Hair follicular keratinocyte (primary cell): ENCODE data around the gene TMEM89. TPM values are rescaled to one million over a fixed set of nuclear protein-coding genes. Genes with fewer than 3 reads are reported as not detected.

Experiments used
- total RNA-seq: library from RNA; depleted of rRNA; stranded (reverse); fragments of >200 nt; gene quantifications from 2 replicates; pipeline ENCODE4 v1.2.3, GENCODE V29; 2015

The TMEM89 gene
- not detected in 2 replicates for total RNA-seq

DNA sequence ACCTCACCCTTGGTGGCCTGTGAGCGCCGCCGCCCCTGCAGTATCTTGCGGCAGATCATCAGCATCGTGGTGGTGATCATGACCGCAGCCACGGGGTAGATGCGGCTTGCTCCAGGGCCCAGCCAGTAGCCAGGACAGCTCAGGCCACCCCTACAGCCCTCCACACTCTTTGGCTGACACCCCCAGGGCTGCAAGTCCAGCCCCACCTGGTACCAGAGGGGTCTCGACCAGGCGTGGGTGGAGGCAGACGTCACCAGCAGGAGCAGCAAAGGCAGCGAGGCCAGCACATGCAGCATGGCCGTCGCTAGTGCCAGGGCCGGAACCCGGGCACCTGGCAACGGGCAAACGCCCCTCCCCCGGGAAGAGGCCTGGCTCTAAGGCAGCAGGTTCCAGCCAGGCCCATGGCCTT lies at the start of gene TMEM89:
Gene TMEM89 (minus strand): TSS at position 309 of the 409 bp plus-strand sequence. CDS start 13 bp downstream, at position 296.

GRCh38 chr3:48662753-48663488 lies 41.4 kb upstream of the TMEM89 start, which contains the start of gene CELSR3:
TSS of gene CELSR3 (minus strand) at chr3:48662886. CDS start at chr3:48662634, 252 bp downstream.

GRCh38 chr3:48635222-48636021 lies 13.9 kb upstream of the TMEM89 start, which contains the start of gene SLC26A6:
TSS of gene SLC26A6 (minus strand) at chr3:48635461. CDS start at chr3:48635393, 68 bp downstream.

GRCh38 chr3:48609088-48610005 lies 12.2 kb downstream of the TMEM89 start, which contains the start of gene UQCRC1:
TSS of gene UQCRC1 (minus strand) at chr3:48609646. CDS start at chr3:48609620, 26 bp downstream.

GRCh38 chr3:48595075-48595525 lies 26.5 kb downstream of the TMEM89 start, which contains the start of gene COL7A1:
TSS of gene COL7A1 (minus strand) at chr3:48595329. CDS start at chr3:48595159, 170 bp downstream.

Other genes starting within 250 kb of the TMEM89 start
- not detected in 2 replicates for gene FBXW12, start 249.6 kb downstream of the TMEM89 start, total RNA-seq
- 49.2 and 84.9 TPM in 2 replicates for gene PLXNB1, start 191.7 kb downstream of the TMEM89 start, total RNA-seq
- 30.1 and 39.5 TPM in 2 replicates for gene CCDC51, start 181.7 kb downstream of the TMEM89 start, total RNA-seq
- gene TMA7, start 181.5 kb downstream of the TMEM89 start, total RNA-seq: 383 and 572 TPM in 2 replicates
- gene ATRIP, start 175.0 kb downstream of the TMEM89 start, total RNA-seq: 5.0 and 10.8 TPM in 2 replicates
- gene SHISA5, start 117.6 kb downstream of the TMEM89 start, total RNA-seq: 173 and 174 TPM in 2 replicates
- 10.7 and 12.0 TPM in 2 replicates for gene PFKFB4, start 65.0 kb downstream of the TMEM89 start, total RNA-seq
- 6.1 and 6.7 TPM in 2 replicates for gene UCN2, start 58.0 kb downstream of the TMEM89 start, total RNA-seq
- 121 and 323 TPM in 2 replicates for gene COL7A1, start 26.4 kb downstream of the TMEM89 start, total RNA-seq
- 599 and 603 TPM in 2 replicates for gene UQCRC1, start 12.1 kb downstream of the TMEM89 start, total RNA-seq
- 52.5 and 53.9 TPM in 2 replicates for gene SLC26A6, start 13.7 kb upstream of the TMEM89 start, total RNA-seq
- gene CELSR3, start 41.1 kb upstream of the TMEM89 start, total RNA-seq: 1.0 and 1.1 TPM in 2 replicates
- 15.8 and 19.2 TPM in 2 replicates for gene NCKIPSD, start 64.1 kb upstream of the TMEM89 start, total RNA-seq
- gene IP6K2, start 95.5 kb upstream of the TMEM89 start, total RNA-seq: 53.0 and 55.1 TPM in 2 replicates
- 26.9 and 29.5 TPM in 2 replicates for gene PRKAR2A, start 226.1 kb upstream of the TMEM89 start, total RNA-seq